B cell (primary cell): ENCODE measurements around the gene ATP10B. TPM values are rescaled to one million over a fixed set of nuclear protein-coding genes. Genes with fewer than 3 reads are reported as not detected.

Experiments used
- ATAC-seq: fragments of 200-7000 bp; cut with Tn5 transposase; one replicate; pipeline ENCODE4 v1.10.0; 2021; ENCODE audit warnings: low read depth, mild to moderate bottlenecking, moderate number of reproducible peaks, moderate library complexity
- CTCF ChIA-PET: fragments of 350-600 bp; sonication (Branson Sonifier 250); formaldehyde crosslinking; loops from one replicate; lab custom pipeline; 2021; ENCODE audit warnings: antibody characterized with exemption, inconsistent platforms; lab: Charles Lee
- POLR2A ChIA-PET: fragments of 350-600 bp; sonication (Branson Sonifier 250); formaldehyde crosslinking; loops from one replicate; lab custom pipeline; 2021; ENCODE audit warnings: antibody characterized with exemption; lab: Charles Lee
- DNase-seq: peaks from one replicate; pipeline ENCODE4 v3.0.0; 2013
- H2AFZ ChIP-seq: 2 replicates; pipeline ENCODE4 v1.6.1; 2012; ENCODE audit warnings: mild to moderate bottlenecking, low read depth, low read length; ENCODE audit not compliant: insufficient read depth, poor library complexity, severe bottlenecking
- H3K27ac ChIP-seq, 2 donors: 1 replicate in 1 of 2; 2 replicates in 1 of 2; pipeline ENCODE4 v1.5.1; 2012 to 2013; ENCODE audit warnings: low read length in 2 of 2, mild to moderate bottlenecking in 2 of 2, moderate library complexity in 1 of 2
- H3K27me3 ChIP-seq, 4 experiments: fragments of 200-600 bp in 1 of 4; sonication (generic) in 1 of 4; replicated peaks in 1 of 4; 1 replicate in 2 of 4; 2 replicates in 2 of 4; pipeline versions ENCODE4 v1.6.1 to v1.7.0; 2013 to 2016; ENCODE audit warnings: low read length in 3 of 4, mild to moderate bottlenecking in 2 of 4, mixed read lengths in 1 of 4, moderate library complexity in 1 of 4; ENCODE audit not compliant: insufficient read depth in 4 of 4, control insufficient read depth in 3 of 4; ENCODE audit errors: control extremely low read depth in 1 of 4
- H3K36me3 ChIP-seq, 2 experiments: replicated peaks in 1 of 2; 1 replicate in 1 of 2; 2 replicates in 1 of 2; pipeline versions ENCODE4 v1.6.1 to v1.7.1; 2013; ENCODE audit warnings: low read length in 1 of 2; ENCODE audit not compliant: insufficient read depth in 2 of 2, control insufficient read depth in 1 of 2; ENCODE audit errors: control extremely low read depth in 1 of 2, extremely low read depth in 1 of 2
- H3K4me1 ChIP-seq, 2 donors: fragments of 200-600 bp in 1 of 2; sonication (generic) in 1 of 2; 1 replicate in 1 of 2; 2 replicates in 1 of 2; pipeline versions ENCODE4 v1.5.1 to v1.6.1; 2013 to 2017; ENCODE audit warnings: low read length in 2 of 2; ENCODE audit not compliant: control insufficient read depth in 2 of 2, insufficient read depth in 2 of 2
- H3K4me2 ChIP-seq: replicated peaks from 2 replicates; pipeline ENCODE3; 2012; ENCODE audit warnings: mild to moderate bottlenecking, low read depth, low read length; ENCODE audit not compliant: poor library complexity, severe bottlenecking
- H3K4me3 ChIP-seq, 5 experiments: fragments of 200-600 bp in 1 of 5; sonication (generic) in 1 of 5; 1 replicate in 3 of 5; 2 replicates in 2 of 5; pipeline versions ENCODE4 v1.5.1 to v1.7.0; 2011 to 2016; ENCODE audit warnings: low read length in 4 of 5, mild to moderate bottlenecking in 4 of 5, low read depth in 2 of 5, control low read depth in 1 of 5, moderate library complexity in 1 of 5; ENCODE audit not compliant: insufficient read depth in 1 of 5; ENCODE audit errors: control extremely low read depth in 1 of 5, extremely low read depth in 1 of 5
- H3K79me2 ChIP-seq: fragments of 200-600 bp; sonication (generic); one replicate; pipeline ENCODE4 v1.6.0; 2016; ENCODE audit warnings: low read length; ENCODE audit not compliant: control insufficient read depth, insufficient read depth
- H3K9ac ChIP-seq: fragments of 200-600 bp; sonication (generic); 2 replicates; pipeline ENCODE4 v1.6.1; 2017; ENCODE audit warnings: mild to moderate bottlenecking, low read length, moderate library complexity
- H3K9me3 ChIP-seq, 3 donors: one replicate each; pipeline versions ENCODE4 v1.6.1 to v1.7.1; 2013; ENCODE audit warnings: low read length in 2 of 3; ENCODE audit not compliant: control insufficient read depth in 2 of 3, insufficient read depth in 1 of 3; ENCODE audit errors: control extremely low read depth in 1 of 3
- H4K20me1 ChIP-seq: 2 replicates; pipeline ENCODE4 v1.6.0; 2012; ENCODE audit warnings: mild to moderate bottlenecking, low read length; ENCODE audit not compliant: insufficient read depth, control insufficient read depth, poor library complexity, severe bottlenecking
- H3K27ac Mint-ChIP-seq: one replicate; pipeline ENCODE4 v1.8.0; 2021; ENCODE audit warnings: mixed read lengths
- H3K27me3 Mint-ChIP-seq: one replicate; pipeline ENCODE4 v1.8.0; 2021; ENCODE audit warnings: mixed read lengths
- H3K4me1 Mint-ChIP-seq: one replicate; pipeline ENCODE4 v1.8.0; 2021; ENCODE audit warnings: mixed read lengths
- H3K4me3 Mint-ChIP-seq: one replicate; pipeline ENCODE4 v1.8.0; 2021; ENCODE audit warnings: mixed read lengths
- H3K9me3 Mint-ChIP-seq: one replicate; pipeline ENCODE4 v1.8.0; 2022; ENCODE audit warnings: mixed read lengths; ENCODE audit not compliant: insufficient read depth
- CTCF ChIP-seq: fragments of 200-600 bp; IDR thresholded peaks from one replicate; pipeline ENCODE4 v1.8.0; 2022; ENCODE audit warnings: antibody characterized with exemption, mild to moderate bottlenecking
- EZH2 ChIP-seq: IDR thresholded peaks from 2 replicates; pipeline ENCODE4 v1.6.1; 2012; ENCODE audit warnings: borderline replicate concordance, low read depth, mild to moderate bottlenecking, moderate library complexity, low read length; ENCODE audit not compliant: insufficient read depth, poor library complexity, severe bottlenecking
- WGBS: methylation state at CpG from one replicate; pipeline ENCODE4 v1.1.5; 2013; ENCODE audit warnings: missing lambda C conversion rate; ENCODE audit not compliant: insufficient coverage; 5-methylcytosine and 5-hydroxymethylcytosine counted together
- intact Hi-C: fragments of 100-400 bp; cut with micrococcal nuclease; formaldehyde crosslinking; loops from one replicate; pipeline ENCODE4 v1.10.0; 2022
- polyA plus RNA-seq: library from polyadenylated mRNA; depleted of rRNA; stranded (reverse); fragments of >200 nt; gene quantifications from 2 replicates; pipeline ENCODE4 v1.2.3, GENCODE V29; 2012
- total RNA-seq, 2 donors: library from RNA; stranded (reverse); fragments of 120-200 nt in 1 of 2; gene quantifications; 1 replicate in 1 of 2; 2 replicates in 1 of 2; pipeline versions ENCODE4 v1.2.3 to v1.2.4, GENCODE V29; 2013 to 2022

Gene ATP10B
- total and polyA plus RNA-seq, 2 donors (not counting 1 experiment from before 2014, with no cell fraction given) = not detected

- H3K4me1 ChIP-seq = no peaks in the 10 kb centered on the region
- H3K36me3 ChIP-seq = no peaks in the 10 kb centered on the region
- Mint-ChIP-seq H3K4me1 (no peaks in the 10 kb centered on the region), H3K27me3 (peaks cover 20% of the 10 kb centered on the region), H3K9me3 (peaks cover 2% of the 10 kb centered on the region), H3K4me3 (no peak overlapping the region), H3K27ac (no peak overlapping the region)
- intact Hi-C loops = no loop called here
- ChIA-PET POLR2A (no interaction called here), CTCF (no interaction called here)
- WGBS = 97% methylated on average over 5 of the region's 8 CpGs
- no peaks in the 10 kb centered on the region for H3K27me3 ChIP-seq
- H2AFZ ChIP-seq = no peak overlapping the region
- no peaks in the 10 kb centered on the region for H3K9me3 ChIP-seq
- H3K4me3 ChIP-seq = no peak overlapping the region
- no peak for ATAC-seq
- no peak overlapping the region for H3K4me2 ChIP-seq
- no peaks in the 10 kb centered on the region for H3K79me2 ChIP-seq
- no peak overlapping the region for H3K9ac ChIP-seq
- TF ChIP-seq CTCF = no peak
- H3K27ac ChIP-seq = no peak overlapping the region
- H4K20me1 ChIP-seq = no peaks in the 10 kb centered on the region
- DNase-seq = no peak
Measured at GRCh38 chr5:160655717-160656116, 196.3 kb downstream of the ATP10B start.

- no peak overlapping the region for H3K4me3 Mint-ChIP-seq
- intact Hi-C loops = no loop called here
Measured at GRCh38 chr5:160651692-160652645, 200.0 kb downstream of the ATP10B start.

More at GRCh38 chr5:160651692-160652645, 200.0 kb downstream of the ATP10B start:
- no peaks in the 10 kb centered on the region for H3K36me3 ChIP-seq
- no peak overlapping the region for H3K4me3 ChIP-seq
- CTCF ChIA-PET = no interaction called here
- H2AFZ ChIP-seq = no peak overlapping the region
- H3K4me1 Mint-ChIP-seq = no peaks in the 10 kb centered on the region
- H3K27me3 Mint-ChIP-seq = peaks cover 5% of the 10 kb centered on the region
- no peaks in the 10 kb centered on the region for H3K27me3 ChIP-seq
- no peak overlapping the region for H3K27ac Mint-ChIP-seq
- POLR2A ChIA-PET = no interaction called here
- DNase-seq (no peak), ATAC-seq (no peak)
- TF ChIP-seq CTCF = no peak
- no peak for TF ChIP-seq EZH2
- WGBS = 87% methylated on average over 2 of the region's 9 CpGs
- no peak overlapping the region for H3K9ac ChIP-seq
- no peaks in the 10 kb centered on the region for H3K9me3 ChIP-seq
- H3K79me2 ChIP-seq = no peaks in the 10 kb centered on the region
- H3K27ac ChIP-seq = no peak overlapping the region
- H3K4me2 ChIP-seq = no peak overlapping the region
- H3K4me1 ChIP-seq = no peaks in the 10 kb centered on the region
- no peaks in the 10 kb centered on the region for H4K20me1 ChIP-seq
- no peaks in the 10 kb centered on the region for H3K9me3 Mint-ChIP-seq
